ENCODE data around the gene LRRFIP1.
"Not testable (repeated sequence)": the region's sequence is repeated elsewhere in the genome, so short reads cannot be mapped to it uniquely, and the experiment has no call there.

The LRRFIP1 gene

DNA sequence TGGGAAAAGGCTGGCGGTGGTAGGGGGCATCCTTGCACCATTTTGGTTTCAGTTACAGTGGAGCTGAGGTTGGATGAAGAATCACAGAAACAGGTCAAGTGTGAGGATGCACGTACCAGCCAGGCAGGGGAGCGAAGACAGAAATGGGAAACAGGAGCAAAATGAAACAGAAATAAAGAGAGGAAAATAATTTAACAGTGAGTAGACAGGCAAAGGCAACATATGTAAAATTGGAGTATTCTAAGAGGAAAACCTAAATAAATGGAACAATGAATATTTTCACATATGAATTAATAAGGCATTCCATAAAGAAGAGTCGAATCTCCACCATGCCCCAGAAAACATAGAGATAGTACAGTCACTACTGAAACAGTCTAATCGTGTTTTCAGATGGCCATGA, 29.7 kb downstream of the LRRFIP1 start:
- DNase-seq (ENCODE audit: low read depth, low spot score) = no peak
- no peak overlapping the region for H3K27ac ChIP-seq

DNA sequence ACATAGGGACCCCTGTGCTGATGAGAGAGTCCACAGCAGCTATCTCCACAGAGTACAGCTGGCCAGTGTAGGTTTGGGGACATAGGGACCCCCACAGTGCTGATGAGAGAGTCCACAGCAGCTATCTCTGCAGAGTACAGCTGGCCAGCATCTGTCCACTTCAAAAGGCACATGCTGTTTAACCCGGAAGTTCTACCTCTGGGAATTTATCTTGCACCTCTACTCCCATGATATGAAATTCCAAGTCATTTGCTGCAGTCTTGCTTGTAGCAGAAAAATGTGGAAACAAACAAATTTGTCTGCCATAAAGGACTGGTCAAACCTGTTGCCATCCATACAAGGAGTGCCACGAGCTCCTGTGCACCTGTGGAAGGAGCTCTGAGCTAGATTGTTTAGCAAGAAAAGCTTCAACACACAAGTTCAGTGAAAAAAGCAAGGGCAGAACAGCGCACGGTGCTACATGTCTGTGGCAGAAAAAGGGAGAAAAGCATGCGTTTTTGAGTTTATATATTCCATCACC, 33.1 kb downstream of the LRRFIP1 start:
- DNase-seq (ENCODE audit: low read depth, low spot score) = no peak
- H3K27ac ChIP-seq = no peak overlapping the region

DNA sequence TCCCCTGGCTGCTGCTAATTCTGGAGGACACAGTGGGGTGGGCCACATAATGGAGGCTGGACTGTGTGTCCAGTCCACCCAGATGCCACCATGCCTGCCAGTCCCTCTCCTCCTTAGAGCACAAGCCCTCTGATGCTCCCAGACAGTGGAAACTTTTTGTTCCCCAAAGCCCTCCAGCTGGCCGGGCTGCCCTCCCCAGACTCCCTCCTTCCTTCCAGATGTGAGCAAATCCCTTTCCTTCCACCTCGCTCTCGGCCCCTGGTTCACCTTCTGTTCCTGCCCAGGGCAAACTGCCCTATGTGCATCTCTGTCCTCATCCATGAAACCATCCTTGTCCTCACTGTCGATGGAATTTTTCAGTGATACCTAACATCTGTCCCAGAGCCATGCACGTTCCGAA, 33.9 kb downstream of the LRRFIP1 start:
- DNase-seq (ENCODE audit: low read depth, low spot score) = no peak

DNA sequence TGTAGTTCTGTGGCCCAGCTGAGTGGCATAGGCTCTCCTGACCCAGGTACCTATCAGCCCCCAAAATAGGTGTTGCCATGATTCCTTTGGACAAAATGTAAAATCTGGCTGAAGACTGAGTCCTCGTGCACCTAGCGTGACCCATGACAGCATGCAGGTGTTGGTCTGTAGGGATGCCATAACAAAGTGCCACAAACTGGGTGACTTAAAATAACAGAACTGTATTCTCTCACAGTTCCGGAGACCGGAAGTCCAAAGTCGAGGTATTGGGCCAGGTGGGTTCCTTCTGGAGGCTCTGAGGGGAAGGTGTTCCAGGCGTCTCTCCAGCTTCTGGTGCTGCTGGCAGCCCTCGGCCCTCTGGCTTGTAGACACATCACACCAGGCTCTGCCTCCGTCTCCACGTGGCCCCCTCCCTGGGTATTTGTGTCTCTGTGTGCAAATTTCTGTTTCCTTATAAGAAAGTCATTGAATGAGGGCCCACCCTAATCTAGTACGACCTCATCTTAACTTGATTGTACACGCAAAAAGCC, 34.5 kb downstream of the LRRFIP1 start:
- no peak for DNase-seq (ENCODE audit: low read depth, low spot score)
- H3K27ac ChIP-seq = no peak overlapping the region

More for the DNA sequence above, 33.9 kb downstream of the LRRFIP1 start:
- no peak overlapping the region for H3K27ac ChIP-seq

DNA sequence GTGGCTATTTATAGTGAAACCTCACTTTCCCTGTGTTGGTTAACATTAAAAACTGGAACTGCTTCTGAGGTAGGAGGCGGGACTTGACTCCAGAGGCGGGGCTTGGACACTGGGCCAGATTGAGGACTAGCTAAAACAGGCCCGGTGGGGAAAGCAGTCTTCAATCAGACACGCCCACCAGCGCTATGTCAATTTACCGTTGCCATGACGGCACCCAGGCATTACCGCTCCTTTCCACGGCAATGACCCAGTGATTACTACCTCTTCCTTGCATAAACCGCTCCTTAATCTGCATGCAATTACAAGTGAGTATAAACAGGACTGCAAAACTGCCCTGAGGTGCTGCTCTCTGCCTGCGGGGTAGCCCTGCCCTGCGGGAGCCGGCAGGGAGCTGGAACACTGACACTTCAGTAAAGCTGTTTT, 35.3 kb downstream of the LRRFIP1 start:
- peak; percentile 80 for DNase-seq (ENCODE audit: low read depth, low spot score)
- H3K27ac ChIP-seq = no peak overlapping the region

DNA sequence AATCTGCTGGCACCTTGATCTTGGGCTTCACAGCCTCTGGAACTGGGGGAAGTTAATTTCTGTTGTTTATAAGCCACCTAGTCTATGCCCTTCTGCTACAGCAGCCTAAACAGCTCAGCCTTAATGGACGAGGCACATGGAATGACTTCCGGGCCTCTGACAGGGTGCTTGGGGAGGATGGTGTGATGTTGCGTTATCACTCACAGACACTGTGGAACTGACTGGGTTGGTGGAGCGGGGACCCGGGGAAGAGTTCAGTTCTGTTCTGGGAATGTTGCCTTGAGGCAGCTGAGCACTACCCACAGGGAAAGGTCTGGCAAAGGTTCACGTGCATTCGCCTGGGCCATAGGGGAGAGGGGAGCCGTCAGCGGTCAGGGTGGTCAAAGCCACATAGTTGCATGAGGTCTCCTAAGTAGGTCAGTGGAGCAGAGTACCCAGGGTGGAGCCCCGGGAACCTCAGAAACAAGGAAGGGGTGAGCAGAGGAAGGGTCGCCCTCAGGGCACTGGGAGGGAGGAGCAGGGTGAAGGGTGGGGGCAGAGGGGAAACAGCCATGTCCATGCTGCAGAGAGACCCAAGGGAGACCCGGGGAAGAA, 36.2 kb downstream of the LRRFIP1 start:
- H3K27ac ChIP-seq = no peak overlapping the region

DNA sequence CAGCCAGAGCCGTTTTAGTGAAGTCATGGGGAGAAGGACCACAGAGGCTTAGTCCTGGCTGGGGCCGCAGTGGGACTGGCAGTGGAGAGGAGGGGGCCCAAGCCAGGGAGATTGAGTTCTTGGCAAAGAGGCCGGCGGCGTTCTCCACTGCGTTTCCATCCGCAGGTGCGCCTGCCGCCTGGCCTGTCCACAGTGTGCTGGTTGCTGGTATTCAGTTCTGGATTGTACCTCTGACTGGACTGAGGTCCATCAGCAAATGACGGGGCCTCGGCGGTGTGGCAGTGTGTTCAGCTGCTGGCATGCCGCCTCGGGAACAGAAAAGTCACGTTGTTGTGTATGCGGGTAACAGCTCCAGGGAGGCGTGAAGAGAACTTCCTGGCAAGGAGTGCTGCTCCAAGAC, 36.8 kb downstream of the LRRFIP1 start:
- H3K27ac ChIP-seq = no peak overlapping the region
- no peak for DNase-seq (ENCODE audit: low read depth, low spot score)

More for the DNA sequence above, 36.2 kb downstream of the LRRFIP1 start:
- no peak for DNase-seq (ENCODE audit: low read depth, low spot score)

DNA sequence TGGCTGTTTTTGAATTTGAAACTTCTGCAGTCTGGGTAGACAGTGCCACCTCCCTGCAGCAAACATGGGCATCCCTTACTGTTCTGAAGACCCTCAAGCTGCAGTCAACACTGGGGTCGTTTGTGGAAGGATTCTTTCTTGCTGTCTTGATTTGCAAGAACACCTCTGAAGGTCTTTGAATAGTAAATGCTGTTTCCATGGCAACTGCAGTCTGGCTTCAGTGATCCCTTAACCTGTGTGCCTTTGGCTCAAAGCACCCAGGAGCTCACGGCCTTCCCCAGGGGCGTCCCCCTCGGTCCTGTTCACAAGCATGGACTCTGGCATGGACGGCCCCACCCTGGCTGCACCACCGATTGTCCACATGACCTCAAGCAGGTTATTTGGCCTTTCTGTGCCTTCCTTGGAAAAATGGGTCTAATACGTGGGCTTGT, 38.3 kb downstream of the LRRFIP1 start:
- no peak for DNase-seq (ENCODE audit: low read depth, low spot score)
- no peak overlapping the region for H3K27ac ChIP-seq

DNA sequence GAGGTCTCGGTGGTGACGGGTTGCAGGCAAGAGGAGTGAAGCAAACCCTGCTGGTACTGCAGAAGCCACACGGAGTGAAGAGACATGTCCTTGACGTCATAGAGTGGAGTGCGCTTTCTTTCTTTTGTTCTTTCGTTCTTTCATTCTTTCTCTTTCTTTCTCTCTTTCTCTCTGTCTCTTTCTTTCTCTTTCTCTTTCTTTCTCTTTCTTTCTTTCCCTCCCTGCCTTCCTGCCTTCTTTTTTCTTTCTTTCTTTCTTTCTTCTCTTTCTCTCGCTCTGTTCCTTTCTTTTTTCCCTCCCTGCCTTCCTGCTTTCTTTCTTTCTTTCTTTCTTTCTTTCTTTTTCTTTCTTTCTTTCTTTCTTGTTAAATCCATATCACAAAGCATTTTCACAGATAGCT, 39.2 kb downstream of the LRRFIP1 start:
- no peak overlapping the region for H3K27ac ChIP-seq
- DNase-seq (ENCODE audit: low read depth, low spot score) = no peak

DNA sequence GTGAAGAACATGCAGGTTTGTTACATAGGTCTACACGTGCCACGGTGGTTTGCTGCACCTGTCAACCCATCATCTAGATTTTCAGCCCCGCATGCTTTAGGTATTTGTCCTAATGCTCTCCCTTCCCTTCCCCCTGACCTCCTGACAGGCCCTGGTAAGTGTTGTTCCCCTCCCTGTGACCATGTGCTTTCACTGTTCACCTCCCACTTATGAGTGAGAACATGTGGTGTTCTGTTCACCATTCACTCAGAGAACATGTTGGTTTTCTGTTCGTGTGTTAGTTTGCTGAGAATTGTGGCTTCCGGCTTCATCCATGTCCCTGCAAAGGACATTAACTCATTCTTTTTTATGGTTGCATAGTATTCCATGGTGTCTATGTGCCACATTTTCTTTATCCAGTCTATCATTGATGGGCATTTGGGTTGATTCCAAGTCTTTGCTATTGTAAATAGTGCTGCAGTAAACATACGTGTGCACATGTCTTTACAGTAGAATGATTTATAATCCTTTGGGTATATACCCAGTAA, 39.7 kb downstream of the LRRFIP1 start:
- H3K27ac ChIP-seq; DNase-seq (ENCODE audit: low read depth, low spot score): not testable (repeated sequence)

DNA sequence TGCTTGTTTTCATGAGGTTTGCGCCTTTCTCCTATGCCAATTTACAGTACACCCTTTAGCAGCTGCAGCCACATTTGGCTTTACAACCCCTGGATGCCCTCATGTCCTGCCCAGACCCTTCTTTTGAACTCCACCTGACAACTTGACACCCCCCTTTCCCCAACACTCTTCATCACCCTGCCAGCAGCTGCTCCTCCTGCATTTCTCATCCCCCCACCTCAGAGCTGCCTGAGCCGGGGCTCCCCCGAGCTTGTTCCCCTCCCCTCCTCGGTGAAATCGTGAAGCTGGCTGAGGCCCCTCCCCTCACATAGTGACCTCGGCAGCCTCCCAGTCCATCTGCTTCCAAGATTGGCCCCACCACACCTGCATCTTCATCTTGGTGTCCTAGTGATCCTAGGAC, 40.5 kb downstream of the LRRFIP1 start:
- no peak for DNase-seq (ENCODE audit: low read depth, low spot score)
- no peak overlapping the region for H3K27ac ChIP-seq

DNA sequence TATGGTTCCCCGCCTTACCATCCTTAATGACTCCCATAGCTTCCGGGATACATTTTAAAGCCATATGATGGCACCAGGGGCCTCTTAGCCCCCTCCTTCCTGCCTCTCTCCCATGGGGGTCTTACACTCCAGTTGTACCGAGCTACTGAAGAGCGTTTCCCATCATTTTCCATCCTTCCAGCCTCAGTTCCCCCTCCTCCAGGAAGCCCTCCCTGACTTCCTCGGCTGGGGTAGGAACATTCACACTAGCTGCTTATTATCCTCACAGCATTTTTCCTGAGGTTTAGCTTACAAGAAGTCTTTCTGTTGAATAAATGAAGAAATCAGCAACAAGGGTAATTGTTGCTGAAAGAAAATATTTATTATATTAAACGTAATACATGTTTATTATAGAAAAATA, 41.1 kb downstream of the LRRFIP1 start:
- no peak for DNase-seq (ENCODE audit: low read depth, low spot score)
- H3K27ac ChIP-seq = no peak overlapping the region

DNA sequence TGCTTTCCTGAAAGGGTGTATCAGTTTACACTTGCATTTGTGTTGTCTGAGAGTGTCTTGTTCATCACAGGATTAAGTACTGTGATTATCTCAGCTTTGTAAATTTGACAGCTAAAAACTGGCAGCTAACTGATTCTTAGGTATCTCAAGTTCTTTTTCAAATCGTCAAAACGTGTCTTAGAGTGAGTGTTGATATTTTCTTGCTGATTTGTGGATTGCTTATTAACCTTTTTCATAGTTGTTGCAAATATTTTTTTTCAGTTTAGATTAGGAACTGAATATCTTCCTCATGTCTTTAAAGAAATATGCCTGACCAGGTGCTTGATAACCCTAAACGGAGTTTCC, 41.9 kb downstream of the LRRFIP1 start:
- DNase-seq (ENCODE audit: low read depth, low spot score) = no peak
- no peak overlapping the region for H3K27ac ChIP-seq

DNA sequence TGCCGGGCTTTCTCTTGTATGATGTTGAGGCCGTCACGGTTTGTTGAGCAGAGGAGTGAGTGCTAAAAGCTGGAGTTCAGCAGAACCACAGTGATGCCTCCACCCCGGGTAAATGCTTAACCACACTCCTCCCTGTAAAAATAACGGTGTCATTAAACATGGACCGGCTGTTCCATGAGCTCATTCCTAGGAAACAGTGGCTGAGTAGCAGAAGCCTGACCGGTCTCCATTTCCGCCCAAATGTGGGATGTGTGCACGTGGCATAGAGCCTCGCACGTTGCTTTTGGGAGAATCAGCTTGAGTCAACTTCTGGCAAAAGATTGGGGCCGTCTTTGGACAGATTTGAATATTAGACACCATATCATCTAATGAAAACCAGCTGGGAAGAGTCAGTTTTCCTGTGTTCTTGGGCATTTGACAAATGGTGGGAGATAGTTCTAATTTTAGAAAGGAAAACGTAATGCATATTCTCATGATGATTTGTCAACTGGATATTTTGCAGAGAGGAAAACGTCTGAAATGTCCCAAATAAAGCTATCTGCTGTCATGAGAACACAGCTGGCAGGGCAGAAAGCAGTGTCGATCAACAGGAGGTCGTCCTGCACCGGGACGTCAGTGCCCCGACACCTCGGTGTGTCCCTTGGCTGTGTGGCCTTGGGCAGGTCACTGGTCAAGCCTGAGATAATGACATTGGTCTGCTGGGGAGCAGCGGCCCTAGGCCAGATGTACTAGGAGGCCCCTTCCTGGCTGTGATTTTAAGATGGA, 42.4 kb downstream of the LRRFIP1 start:
- DNase-seq (ENCODE audit: low read depth, low spot score) = no peak
- no peak overlapping the region for H3K27ac ChIP-seq

DNA sequence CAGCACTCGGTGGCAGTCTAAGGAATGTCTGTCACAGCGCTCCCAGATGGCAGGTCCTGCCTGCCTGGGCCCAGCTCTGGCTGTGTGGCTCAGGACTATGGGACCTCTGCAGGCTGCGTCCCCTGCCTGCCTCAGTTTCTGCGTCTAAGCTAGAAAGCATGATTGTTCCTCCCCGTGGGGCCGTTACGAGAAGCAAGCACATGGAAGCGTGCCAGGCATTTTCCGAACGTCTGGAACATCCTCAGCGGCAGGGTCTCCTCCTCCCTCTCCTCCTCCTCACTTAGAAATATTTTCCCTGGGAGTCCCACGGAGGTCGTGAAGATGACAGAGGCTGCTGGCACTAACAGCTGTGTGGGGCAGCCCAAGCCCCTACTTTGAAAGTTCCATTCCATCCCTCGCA, 43.3 kb downstream of the LRRFIP1 start:
- DNase-seq (ENCODE audit: low read depth, low spot score) = no peak
- H3K27ac ChIP-seq = no peak overlapping the region

DNA sequence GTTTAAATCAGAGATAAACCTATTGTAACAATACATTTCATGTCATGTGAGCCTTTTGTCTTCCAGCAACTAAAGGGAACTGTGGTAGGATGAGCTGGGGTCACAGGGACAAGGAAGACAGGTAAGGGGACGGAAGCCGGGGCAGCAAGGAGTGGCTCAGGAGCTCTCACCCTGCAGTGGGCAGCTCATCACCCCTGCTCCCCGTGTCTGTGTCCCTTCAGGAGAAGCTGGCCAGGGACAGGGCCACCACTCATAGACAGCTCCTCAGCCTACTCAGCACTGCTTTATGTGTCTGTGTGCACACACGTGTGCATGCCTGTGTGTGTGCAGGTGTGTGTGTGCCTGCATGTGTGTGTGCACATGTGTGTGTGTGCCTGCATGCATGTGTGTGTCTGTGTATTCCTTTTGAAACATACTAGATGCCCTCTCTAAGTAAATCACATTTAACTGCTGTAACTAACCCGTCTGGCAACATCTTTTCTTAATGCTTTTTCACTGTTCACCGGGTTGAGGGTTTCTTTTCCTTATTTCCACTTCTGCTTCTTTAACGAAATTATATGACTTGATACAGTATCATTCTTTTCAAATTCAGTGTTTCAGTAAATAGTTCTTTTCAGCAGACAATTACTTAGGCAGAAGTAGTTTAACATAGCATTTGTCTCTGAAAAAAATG, 44.2 kb downstream of the LRRFIP1 start:
- H3K27ac ChIP-seq = no peak overlapping the region
- DNase-seq (ENCODE audit: low read depth, low spot score) = no peak

DNA sequence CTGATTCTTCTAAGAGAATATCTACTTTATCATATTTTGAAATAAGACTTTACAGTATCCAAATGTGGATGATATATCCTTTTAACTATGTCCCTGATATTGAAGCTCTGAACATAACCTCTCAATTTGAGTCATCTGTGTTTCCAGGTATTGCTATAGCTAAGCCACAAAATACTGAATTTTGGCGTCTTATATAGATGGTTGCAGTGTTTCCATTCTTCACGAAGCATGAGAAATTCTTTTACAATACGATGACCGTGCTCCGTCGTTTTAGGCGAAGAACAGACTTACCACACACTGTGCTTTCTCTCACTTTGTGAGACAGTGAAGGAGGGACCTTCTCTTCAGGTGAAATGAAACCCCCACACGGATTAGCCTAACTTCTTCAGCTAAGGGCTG, 45.3 kb downstream of the LRRFIP1 start:
- no peak for DNase-seq (ENCODE audit: low read depth, low spot score)
- H3K27ac ChIP-seq = no peak overlapping the region

DNA sequence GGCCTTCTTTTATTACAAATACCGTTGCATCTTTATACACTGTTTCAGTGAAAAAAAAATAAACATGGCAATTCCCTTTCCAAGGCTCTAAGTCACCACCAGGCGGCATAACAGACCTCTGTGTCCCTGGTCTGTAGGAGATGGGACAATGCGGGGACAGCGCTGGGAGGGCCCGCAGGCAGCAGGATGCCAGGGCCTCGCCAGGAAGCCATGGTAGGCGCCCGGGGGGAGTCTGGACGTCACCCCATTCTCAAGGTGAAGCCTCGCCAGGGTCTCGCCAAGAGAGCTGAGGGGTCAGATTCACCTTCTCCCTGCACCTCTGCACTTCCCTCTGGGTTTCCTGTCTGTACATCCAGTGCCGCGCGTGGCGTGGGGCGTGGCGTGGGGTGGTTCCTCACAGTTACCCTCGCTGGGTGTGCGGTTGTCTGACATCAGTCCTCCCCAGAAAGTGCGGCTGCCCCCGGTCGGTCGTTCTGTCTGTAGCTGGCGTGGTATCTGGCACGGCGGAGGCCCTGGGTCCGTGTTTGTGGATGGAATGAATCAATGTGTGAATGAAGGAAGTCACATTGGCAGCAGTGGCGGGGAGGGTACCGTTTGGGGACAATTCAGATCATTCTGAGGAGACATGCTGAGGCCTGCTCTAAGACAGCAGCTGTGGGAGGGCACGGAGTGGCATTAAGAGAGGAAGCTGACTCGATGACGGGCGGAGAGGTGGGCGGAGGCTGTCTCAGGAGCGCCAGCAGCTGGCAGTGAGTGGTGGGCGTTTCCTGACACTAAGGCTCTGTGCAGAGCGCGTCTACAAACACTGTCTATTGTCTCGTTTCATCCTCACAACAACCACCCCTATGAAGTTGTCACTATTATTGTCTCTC, 46.0 kb downstream of the LRRFIP1 start:
- DNase-seq (ENCODE audit: low read depth, low spot score) = no peak
- peak overlapping the region; percentile 55 for H3K27ac ChIP-seq

DNA sequence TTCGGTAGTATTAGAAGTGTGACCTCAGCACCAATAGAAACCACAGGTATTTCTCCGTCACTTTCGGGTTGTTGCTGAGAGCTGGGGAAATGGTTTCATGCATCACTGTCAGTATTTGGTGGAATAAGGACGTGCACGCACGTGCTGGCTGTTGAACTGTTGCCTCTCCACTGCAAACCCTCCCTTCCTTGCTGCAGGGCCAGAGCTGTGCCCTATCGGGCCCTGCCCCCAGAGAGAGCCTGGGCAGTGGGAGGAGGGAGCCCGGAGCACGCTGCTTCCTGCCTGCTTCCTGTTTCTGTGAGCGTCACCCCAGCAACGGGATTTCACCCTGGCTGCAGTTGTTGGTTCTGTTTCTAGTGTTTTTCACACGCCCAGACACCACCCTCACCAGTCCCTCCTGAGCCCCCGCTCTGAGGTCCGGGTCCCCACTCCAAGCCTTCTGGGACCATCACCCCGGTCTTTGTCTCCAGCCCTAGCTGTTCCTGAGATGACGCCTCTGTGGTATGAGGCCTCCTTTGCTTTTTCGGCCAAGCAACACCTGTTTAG, 47.4 kb downstream of the LRRFIP1 start:
- peak overlapping the region; percentile 55 for H3K27ac ChIP-seq
- peak; percentile 64 for DNase-seq (ENCODE audit: low read depth, low spot score)

DNA sequence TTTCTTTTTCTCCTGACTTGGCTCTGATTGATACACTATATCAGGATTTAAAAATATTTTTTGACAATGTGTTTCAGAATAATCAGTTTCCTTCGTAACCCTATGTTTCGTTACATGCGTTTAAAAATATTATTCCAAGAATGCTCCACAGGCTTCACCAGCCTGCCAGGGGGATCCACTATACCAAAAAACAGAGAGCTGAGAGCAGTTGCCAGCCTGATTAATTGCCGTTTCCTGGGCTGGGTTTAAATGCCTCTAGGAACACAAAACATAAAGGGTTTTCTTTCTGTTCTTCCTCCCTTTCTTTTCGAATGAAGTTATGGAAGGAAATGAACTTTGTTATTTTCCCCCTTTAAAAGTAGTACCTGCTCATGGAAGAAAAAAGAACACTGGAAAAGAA, 47.9 kb downstream of the LRRFIP1 start:
- H3K27ac ChIP-seq = peak overlapping the region; percentile 55
- no peak for DNase-seq (ENCODE audit: low read depth, low spot score)

All from epithelial cell of prostate (primary cell).